HG03558 (cell line): ENCODE data around the gene ROBO3.

Experiments used
- ATAC-seq: cut with Tn5 transposase; IDR thresholded peaks from one replicate; pipeline ENCODE4 v1.9.1; 2021; ENCODE audit warnings: moderate number of reproducible peaks; ENCODE audit not compliant: unreplicated experiment; ENCODE audit errors: extremely low read depth

The ROBO3 gene

DNA sequence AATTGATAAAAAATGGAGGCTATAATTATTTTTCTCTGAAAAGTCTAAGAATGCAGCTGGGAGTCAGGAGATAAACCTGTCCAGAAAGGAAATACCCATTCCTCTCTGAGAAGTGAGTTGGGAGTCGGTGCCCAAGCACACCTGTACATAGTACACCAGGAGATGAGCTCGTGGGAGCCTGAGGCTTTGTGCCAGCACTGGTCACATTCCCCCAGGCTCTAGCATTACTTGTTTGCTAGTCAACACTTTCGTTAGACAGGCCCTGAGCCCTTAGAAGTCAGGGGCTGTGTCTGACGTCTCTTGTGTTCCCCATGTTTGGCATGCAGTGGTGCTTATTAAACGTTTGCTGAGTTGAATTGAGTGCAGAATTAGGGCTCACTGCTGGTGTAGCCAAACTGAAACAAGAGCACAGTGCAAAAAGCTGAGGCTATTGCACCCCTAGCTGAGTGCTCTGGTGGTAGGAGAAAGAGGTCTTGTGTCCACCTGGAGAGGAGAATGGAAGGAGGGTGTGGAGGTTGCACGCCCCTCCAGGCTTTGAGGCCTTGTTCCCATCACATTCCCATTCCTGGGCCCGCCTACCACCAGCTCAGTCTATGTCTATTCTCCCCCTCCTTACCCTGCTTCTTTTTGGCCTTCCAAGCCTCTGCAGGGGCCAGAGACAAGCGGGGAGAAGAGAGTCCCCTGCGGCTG lies 25.6 kb downstream of the ROBO3 start:
- ATAC-seq, result no peak

DNA sequence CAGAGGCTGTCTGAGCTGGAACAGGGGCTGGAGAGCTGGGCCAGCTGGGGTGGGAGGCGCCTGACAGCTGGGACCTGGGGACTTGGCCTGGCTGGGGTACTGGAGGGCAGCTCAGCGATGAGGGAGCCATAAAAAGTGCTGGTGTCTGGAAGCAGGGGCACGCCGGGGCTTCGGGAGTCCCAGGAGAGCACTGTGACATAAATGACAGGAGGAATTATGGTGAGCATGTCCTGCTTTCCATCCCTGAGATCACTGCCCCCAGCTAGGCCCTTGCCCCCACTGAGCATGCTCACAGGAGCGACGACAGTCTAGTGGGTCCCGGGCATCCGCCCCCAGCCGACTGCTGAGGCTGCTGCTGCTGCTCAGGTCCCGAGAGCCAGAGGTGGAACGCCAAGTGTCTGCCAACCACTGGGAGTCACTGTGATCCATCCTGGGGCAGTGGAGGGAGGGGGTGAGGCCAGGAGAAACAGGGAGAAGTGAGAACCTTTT lies 26.2 kb downstream of the ROBO3 start:
- no peak for ATAC-seq

DNA sequence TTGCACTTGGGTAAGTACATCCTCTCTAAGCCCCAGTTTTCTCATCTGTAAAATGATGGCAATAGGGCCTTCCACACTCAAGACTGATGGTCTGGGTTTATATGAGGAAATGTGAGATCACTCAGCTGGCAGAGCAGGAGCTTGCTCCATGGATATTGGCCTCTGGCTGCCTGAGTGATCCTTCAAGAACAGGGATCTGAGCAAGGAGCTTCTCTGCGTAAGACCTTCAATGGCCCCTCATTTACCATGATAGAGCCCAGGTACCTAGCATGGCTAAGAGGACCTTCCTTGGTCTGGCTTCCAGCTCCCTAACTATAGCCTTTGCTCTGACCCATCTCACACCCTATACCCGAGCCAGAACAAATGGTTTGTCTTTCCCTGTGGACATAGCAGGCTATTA lies 26.9 kb downstream of the ROBO3 start:
- ATAC-seq, result no peak

DNA sequence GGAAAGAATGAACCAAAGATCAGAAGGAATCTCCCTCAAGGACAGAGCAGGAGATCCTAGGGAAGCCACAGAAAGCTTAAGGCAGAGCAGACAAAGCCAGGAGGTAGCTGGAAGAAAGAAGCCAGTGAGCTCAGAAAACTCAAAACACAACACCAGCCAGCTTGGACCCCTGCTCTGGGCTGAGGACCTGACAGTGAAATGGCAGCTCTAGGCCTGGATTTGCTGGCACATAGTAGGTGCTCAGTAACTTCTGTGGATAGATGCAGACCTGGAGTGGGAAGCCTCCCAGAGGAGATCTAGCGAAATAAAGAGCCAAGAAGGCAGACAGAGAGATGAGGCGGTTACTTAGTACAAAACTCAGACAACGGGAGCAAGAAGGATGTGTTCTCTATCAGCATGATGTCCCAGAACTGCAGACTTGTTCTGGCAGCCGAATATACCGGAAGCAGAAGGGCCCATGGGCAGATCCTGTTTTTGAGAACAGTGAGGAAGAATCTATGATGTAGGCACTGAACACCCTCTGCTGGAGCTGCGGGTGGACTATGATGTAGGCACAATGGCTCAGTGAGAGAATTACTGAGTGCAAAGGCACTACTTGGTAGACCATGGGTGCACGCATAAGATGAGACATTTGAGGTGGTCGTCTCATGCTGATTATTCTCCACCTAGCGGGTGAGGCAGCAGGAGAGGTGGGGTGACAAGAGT lies 27.7 kb downstream of the ROBO3 start:
- no peak for ATAC-seq

DNA sequence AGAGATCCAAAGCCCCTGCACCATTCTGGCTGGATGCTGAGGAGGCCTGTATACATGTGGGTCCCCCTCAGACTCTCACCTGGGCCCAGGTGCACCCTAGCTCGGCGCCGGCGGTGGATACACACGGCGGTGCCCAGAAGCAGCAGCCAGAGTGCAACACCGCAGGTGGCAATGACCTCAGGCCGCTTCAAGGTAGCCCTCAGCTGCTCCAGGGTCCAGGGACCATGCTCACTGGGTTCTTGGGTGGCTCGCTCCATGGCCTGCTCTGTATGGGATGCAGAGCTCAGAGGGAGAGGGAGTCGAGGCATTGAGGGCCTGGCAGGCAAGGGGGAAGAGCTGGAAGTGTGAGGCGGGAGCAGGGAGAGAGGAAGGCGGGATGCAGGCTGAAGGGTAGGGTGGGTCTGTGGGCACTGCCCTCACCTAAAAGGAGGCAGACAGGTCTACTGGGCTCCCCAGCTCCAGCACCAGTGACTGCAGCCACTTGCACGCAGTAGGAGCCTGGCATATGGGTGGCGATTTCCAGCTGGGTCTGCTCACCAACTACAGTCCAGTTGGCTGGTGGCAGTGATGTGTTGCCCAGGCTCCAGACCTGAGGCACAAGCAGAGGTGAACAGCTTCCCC lies 28.7 kb downstream of the ROBO3 start:
- ATAC-seq, result no peak

DNA sequence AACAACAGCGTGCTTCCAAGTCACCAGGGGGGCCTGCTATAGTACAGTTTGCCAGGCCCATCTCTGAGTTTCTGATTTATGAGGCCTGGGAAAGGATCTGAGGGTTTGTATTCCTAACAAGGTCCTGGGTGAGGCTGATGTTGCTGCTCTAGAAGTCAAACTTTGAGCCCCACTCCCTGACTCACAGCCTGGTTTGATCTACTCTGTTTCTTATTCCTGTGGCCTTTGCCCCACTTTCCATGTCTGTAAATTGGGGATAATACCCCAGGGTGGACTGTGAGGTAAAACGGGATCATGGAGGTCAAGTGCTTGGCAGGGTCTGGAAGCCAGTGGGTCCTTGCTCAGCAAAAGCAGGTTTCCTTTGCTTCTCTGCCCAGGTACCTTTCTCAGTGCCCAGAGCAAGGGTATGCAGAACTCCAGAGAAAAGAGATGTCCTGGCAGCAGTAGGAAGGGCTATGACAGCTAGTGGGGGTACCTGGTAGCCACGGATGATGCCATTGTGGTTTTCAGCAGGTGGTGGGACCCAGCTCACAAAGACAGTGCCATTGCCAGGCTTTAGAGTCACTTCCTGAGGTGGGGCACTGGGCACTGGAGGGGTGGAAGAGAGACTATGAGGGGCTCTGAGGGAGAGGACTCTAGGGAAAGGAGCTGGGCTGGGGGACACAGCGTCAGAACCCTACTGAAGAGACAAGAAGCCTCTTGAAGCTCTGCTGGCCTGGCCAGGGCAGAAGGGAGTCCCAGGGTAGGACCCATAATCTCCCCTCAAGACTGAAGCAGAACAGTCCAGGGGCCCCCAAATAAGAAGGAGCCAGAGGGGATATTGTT lies 29.6 kb downstream of the ROBO3 start:
- ATAC-seq, result no peak

DNA sequence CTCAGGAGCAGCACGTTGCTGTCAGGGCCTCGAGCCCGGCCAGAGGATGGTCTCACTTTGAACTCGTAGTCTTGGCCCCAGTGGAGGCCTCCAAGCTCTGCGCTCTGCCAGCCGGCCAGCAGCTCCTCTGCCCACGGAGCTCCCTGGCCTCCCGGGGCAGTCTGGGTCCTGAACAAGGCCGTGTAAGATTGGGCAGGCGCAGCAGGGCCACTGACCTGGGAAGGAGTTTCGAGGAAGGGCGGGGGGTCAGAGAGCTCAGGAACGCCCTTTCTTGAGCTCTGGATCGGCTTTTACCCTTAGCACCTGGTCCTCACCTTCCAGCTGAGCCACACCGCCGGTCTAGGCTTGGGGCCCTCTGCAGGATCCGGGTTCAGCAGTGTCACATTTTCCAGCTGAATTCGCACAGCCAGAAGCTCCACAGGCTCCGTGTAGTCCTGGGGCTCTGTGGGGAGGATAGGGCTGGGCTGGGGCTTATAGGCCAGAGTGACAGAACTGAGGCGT lies 30.3 kb downstream of the ROBO3 start:
- ATAC-seq, result no peak

DNA sequence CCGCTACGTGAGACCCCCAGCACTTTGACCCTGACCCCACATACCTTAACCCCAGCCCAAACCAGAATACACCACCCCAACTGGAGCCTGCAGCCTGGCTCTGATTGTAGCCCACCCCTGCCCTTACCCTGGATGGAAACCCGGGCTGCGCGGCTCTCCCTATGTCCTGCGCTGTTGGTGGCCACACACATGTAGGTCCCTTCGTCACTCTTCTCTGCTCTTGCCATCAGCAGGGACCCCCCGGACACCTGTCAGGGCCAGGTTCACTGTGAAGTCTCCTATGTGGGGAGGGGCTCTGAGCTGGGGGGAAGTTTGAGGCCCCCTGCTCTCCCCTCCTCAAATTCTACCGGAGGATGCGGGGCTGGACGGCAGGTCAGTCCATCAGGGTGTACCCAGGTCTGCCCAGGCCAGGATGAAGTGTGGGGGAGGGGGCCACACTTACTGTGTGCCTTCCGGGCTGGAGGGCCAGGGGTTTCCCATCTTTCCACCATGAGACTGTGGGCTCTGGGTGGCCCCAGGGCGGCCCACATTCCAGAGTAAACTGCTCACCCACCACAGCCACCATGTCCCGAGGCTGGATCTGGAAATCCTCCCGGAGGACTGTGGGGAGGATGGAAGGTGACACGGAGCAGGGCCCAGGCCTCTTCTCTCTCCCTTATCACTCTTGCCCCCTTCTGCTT lies 31.0 kb downstream of the ROBO3 start:
- ATAC-seq, result no peak

DNA sequence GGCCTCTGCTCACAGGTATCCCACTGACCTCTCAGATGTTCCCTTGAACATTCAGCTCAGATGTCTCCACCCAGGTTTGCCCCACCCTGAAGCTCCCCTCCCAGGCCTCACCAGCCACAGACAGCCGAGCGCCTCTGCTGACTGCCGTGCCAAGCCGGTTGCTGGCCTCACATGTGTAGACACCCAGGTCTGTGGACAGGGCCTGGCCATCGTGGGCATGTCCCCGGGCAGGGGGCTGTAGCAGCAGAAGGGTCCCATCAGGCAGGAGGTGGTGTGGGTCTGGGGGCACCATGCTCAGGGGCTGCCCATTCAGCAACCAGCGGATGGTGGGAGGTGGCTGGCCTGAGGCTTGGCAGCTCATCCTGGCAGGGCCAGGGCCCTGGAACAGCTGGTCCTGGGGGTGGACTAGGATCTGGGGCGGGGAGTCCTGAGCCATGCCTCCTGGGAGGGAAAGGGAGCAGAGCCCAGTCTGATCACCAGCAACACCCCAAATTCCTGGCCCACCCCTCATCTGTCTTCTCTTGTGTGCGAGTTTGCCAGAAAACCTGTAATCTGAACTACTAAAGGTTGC lies 31.7 kb downstream of the ROBO3 start:
- no peak for ATAC-seq

DNA sequence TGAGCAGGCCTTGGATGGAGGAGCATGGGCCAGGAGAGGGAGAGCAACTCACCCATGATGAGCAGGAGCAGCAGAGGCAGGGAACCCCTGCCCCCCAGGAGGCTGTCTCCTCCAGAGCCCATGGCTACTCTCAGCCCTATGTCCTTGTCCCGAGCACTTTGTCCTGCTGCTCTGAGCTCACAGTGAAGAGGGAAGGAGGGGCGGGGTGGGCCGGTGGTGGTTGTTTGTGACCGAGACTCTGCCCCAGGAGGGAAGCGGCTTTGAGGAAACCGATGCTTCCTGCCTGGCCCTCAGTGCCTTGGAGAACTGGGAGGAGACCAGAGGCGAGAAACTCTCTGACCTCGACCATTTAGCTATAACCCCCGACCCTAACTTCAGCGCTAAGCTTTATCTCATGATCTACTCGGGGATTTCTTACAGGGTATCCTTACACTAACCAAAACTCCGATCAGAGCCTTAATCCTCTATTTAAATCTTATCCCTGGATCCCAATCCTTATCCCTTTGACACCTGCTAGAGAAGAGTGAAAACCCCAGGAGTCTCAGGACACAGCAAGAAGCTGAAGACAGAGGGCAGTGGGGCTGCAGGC lies 32.5 kb downstream of the ROBO3 start, which contains the start of gene ROBO4:
Gene ROBO4 (minus strand): TSS at position 192 of the 589 bp plus-strand sequence. CDS start 70 bp downstream, at position 122.
- no peak for ATAC-seq

DNA sequence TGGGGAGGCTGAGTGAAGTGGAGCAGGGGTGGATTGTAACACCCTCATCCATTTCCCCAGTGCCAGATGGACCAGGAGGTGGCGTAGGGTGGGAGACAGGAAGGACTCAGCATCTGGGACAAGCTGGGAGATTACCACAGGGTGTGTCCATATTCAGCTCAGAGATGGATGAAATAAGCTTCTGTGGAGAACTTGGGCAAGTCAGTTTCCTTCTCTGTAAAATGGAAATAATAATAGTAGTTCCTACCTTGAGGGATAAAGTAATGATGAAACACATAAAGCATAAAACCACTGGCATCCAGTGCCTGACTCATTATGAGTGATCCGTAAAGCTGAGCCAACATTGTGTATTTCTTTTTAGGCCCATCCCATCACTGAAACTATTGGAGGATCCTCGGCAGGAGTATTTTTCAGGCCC lies 33.0 kb downstream of the ROBO3 start:
- no peak for ATAC-seq

DNA sequence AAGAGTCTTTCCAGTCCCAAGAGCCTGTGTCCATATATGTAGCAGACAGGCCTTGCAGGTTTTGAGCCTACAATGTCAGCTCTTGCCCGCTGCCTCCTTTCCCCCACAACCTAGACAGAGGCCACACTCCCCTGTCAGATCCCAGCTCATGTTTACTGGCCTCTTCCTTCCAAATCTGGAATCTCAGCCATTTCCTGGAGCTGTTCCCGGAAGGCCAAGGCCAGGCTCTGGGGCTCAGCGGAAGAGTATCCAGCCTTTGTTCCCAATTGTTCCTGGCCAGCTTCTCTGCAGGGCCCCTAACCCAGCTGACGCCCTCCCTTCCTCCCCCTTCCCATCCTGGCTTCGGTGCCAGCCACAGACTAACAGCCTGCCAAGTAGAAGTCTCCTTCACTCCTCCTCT lies 33.5 kb downstream of the ROBO3 start:
- no peak for ATAC-seq

DNA sequence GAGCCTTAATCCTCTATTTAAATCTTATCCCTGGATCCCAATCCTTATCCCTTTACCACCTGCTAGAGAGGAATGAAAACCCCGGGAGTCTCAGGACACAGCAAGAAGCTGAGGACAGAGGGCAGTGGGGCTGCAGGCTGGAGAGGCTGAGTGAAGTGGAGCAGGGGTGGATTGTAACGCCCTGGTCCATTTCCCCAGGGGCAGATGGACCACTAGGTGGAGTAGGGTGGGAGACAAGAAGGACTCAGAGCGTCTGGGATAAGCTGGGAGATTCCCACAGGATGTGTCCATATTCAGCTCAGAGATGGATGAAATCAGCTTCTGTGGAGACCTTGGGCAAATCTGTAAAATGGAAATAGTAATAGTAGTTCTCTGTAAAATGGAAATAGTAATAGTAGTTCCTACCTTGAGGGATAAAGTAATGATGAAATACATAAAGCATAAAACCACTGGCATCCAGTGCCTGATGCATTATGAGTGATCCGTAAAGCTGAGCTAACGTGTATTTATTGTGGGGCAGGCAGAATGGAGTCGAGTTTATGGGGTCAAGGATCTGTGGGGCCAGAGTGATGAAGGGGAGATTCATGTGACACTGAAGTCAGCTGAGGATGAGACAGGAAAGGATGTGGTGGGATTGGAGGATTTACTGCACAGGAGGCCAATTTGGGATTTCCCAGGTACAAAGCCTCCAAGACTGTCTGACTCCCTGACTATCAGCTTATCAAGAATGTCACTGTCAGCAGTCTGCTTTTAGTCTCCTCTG lies 34.3 kb downstream of the ROBO3 start:
- ATAC-seq, result no peak

DNA sequence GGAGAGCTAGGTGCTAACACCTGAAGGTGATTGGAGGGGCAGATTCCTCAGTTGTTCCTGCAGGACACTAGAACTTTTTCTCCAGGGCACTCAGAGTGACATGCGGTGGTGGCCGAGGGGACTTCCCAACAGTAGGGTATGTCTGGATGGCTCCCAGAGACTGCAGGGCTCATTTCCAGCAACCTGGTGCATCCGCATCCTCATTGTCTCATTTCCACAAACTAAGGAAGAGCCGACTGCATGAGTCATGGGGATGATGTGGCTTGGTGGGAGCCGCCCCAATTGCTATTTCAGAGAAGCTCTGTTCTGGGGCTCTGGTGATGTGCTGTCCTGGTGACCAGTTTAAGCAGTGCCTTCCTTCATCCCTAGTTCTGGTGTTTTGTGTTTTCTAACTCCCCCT lies 35.2 kb downstream of the ROBO3 start:
- ATAC-seq, result no peak

DNA sequence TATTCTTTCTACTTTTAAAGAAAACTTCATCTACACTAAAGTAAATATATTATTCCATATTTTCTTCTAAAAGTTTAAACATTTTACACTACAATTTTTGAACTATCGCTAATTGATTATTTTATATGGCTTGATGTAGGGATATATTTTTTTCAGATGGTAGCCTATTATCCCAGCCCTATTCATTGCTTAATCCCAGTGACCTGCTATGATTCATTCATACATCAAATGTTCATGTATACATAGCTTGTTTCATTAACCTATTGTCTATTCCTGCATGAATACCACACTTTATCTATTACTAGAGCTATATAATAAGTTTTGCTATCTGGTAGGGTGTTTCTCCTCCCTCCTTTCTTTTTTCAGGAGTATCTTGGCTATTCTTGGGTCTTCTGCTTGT lies 37.4 kb downstream of the ROBO3 start:
- no peak for ATAC-seq

DNA sequence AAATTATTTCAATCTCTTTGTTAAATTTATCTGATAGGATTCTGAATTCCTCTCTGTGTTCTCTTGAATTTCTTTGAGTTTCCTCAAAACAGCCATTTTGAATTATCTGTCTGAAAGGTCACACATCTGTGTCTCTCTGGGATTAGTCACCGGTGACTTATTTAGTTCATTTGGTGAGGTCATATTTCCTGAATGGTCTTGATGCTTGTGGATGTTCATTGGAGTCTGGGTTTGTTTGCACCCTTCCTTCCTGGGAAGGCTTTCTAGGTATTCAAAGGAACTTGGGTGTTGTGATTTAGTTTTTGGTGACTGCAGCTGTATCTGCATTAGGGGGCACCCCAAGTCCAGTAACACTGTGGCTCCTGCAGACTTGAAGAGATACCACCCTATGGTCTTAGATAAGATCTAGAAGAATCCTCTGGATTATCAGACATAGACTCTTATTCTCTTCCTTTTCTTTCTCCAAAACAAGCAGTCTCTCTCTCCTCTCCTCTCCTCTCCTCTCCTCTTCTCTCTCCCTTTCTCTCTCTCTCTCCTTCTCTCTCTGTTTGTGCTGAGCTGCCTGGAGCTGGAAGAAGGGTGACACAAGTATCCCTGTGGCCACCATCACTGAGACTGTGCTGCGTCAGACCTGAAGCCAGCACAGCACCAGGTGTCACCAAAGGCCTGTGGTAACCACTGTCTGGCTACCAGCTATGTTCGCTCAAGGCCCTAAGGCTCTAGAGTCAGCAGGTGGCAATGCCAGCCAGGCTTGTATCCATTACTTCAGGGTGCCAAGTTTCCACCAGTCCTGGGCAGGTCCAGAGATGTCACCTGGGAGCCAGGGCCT lies 50.5 kb downstream of the ROBO3 start:
- ATAC-seq, result no peak

DNA sequence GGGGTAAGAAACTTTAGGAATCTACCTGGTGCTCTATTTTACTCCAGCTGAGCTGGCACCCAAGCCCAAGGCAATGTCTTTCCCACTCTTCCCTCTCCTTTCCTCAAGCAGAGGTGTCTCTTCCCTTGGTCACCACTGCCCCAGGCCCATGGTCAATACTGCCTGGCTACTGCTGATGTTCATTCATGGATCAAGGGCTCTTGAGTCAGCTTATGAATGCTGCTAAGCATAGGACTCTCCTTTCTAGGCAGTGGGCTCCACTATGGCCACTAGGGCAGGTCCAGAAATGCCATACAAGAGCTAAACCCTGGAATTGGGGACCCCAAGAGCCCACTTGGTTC lies 51.1 kb downstream of the ROBO3 start:
- no peak for ATAC-seq
